ENCODE results near the gene GLS2. TPM values are rescaled to one million over a fixed set of nuclear protein-coding genes. Genes with fewer than 3 reads are reported as not detected.
A peak's percentile ranks its signal among the peaks of the same experiment; 100 is the strongest.

The GLS2 gene
- total and polyA plus RNA-seq, 9 of the 15 experiments (the other 6 are each of a cell fraction or from before 2014, with no cell fraction given) = 0.11 TPM; not detected in 8

GRCh38 chr12:56448860-56449621 lies 38.9 kb downstream of the GLS2 start, which contains the start of gene TIMELESS (continued):
- TF ChIP-seq, protein P1, sequence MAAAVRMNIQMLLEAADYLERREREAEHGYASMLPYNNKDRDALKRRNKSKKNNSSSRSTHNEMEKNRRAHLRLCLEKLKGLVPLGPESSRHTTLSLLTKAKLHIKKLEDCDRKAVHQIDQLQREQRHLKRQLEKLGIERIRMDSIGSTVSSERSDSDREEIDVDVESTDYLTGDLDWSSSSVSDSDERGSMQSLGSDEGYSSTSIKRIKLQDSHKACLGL (CRISPR knock-in tag; IDR thresholded peaks at IDR 0.05; ENCODE audit: borderline replicate concordance, poor library complexity, severe bottlenecking) = no peak
- TF ChIP-seq, protein P2, sequence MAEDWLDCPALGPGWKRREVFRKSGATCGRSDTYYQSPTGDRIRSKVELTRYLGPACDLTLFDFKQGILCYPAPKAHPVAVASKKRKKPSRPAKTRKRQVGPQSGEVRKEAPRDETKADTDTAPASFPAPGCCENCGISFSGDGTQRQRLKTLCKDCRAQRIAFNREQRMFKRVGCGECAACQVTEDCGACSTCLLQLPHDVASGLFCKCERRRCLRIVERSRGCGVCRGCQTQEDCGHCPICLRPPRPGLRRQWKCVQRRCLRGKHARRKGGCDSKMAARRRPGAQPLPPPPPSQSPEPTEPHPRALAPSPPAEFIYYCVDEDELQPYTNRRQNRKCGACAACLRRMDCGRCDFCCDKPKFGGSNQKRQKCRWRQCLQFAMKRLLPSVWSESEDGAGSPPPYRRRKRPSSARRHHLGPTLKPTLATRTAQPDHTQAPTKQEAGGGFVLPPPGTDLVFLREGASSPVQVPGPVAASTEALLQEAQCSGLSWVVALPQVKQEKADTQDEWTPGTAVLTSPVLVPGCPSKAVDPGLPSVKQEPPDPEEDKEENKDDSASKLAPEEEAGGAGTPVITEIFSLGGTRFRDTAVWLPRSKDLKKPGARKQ (CRISPR knock-in tag; IDR thresholded peaks at IDR 0.05) = no peak
- TF ChIP-seq ARID4B (CRISPR knock-in tag; IDR thresholded peaks at IDR 0.05) (peak; percentile 96), EGR1 (conservative IDR thresholded peaks at IDR 0.05) (peak; percentile 55), POLR3A (IDR thresholded peaks at IDR 0.05; ENCODE audit: borderline replicate concordance, extremely low read depth, insufficient read depth, insufficient read length) (no peak), RBFOX2 (IDR thresholded peaks at IDR 0.05; ENCODE audit: low read depth, low read length) (peak; percentile 96), ZNF589 (CRISPR knock-in tag; IDR thresholded peaks at IDR 0.05; ENCODE audit: low read depth) (0 out of 2 replicates have a peak, but pooled peaks have one; percentile 4), MNT (conservative IDR thresholded peaks at IDR 0.05) (peak; percentile 92 to 95), ZBTB49 (CRISPR knock-in tag; IDR thresholded peaks at IDR 0.05; ENCODE audit: borderline replicate concordance) (no peak), POU5F1 (IDR thresholded peaks at IDR 0.05; ENCODE audit: borderline replicate concordance, low read depth, low read length, partially characterized antibody) (no peak)
- TF ChIP-seq, protein P3, sequence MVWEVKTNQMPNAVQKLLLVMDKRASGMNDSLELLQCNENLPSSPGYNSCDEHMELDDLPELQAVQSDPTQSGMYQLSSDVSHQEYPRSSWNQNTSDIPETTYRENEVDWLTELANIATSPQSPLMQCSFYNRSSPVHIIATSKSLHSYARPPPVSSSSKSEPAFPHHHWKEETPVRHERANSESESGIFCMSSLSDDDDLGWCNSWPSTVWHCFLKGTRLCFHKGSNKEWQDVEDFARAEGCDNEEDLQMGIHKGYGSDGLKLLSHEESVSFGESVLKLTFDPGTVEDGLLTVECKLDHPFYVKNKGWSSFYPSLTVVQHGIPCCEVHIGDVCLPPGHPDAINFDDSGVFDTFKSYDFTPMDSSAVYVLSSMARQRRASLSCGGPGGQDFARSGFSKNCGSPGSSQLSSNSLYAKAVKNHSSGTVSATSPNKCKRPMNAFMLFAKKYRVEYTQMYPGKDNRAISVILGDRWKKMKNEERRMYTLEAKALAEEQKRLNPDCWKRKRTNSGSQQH (CRISPR knock-in tag; IDR thresholded peaks at IDR 0.05) = no peak

Data from K562 (cell line).